Fibroblast of peridontal ligament (primary cell): ENCODE measurements around the gene KIF3A.

Experiments
- DNase-seq: peaks from one replicate; pipeline ENCODE4 v3.0.0-alpha.2; 2010; ENCODE audit errors: extremely low read depth

KIF3A gene

DNA sequence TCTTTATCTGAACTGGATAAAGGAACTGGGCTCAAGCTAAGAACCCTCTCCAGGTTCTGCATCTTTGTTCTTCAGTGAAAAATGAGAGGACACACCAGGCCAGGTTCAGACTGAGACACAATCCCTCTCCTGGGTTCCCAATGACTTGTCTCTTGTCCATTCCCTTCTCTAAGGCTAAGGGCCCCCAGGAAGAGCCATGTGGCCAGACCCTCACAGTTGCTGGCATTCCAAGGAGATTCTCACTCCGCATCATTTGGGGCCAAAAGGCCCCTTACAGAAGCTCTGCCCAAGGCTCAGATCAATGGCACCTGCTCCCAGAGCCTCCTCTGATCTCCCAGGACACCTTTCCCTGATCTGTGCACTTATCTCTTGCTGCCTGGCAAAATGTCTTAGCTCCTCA is 58.6 kb downstream of the KIF3A start:
- no peak for DNase-seq

GRCh38 chr5:132677682-132678400 is 59.5 kb downstream of the KIF3A start:
- DNase-seq, result no peak

GRCh38 chr5:132677191-132677590 is 60.2 kb downstream of the KIF3A start:
- peak; percentile 72 for DNase-seq

DNA sequence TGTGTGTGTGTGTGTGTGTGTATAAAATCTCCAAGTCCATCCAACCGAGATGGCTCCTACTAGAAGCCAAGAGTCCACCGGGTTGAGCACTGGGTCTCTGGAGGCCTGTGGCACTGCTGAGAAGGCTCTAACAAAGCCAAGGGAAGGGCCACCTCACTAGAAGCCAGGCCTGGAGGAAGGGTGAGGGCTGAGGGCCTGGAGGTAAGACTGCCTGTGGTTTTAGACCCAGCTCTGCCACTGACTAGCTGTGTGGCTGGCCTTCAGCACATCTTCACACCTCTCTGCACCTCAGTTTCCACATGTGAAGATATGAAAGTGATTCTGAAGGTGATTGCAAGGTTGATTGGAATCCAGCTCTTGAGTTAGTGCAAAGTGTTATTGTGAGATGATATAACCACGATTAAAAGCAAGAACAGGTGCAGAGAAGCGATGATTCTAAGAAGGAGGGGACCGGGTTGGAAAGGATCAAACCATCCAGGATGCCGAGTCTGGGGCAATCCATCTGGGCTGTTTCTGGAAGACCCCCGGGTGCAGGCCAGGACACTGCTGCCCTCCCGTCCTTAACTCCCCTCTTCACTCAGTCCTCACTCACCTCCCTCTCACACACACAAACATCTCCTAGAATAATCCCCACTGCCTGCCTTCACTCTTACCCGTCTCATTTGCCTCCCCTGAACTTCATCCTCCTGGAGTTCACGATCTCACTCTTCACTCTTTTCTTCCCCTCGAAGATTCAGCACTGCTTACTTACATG is 61.2 kb downstream of the KIF3A start:
- no peak for DNase-seq

DNA sequence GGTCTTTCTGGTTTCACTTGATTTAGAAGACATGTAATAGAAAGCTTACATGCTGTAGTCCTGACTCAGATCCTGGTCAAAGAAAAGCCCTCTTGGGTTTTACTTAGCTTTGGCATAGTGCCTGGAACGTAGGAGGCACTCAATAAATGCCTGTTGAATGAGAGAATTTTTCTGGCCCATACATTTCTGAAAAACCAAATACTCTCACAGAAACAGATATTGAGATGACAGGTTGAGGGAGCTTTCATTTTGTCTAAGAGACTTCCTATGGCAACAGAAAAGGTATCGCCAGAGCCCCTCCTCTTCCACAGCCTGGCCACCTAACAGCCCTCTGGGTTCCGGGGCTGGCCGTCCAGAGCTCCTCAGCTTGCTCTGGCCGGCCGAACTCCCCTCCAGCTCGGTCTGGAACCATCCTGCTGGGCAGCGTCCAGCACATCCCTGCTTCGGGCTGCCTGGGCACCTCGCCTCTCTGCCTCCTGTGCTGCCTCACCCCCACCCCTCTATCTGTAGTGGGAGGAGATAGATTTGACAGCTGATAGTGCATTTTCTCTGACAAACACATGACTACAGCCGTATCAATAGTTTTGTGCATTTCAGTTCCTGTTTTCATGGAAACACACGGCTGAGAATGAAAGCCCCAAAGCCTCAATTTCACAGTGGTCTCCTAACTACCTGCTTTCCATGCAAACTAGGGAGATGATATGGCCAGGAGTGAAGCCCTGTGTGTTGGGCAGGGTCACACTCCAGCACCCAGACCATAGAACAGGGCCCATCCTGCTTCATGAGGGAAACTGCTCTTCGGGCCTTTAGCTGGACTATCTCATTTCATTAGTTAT is 62.5 kb downstream of the KIF3A start:
- DNase-seq, result peak; percentile 98

DNA sequence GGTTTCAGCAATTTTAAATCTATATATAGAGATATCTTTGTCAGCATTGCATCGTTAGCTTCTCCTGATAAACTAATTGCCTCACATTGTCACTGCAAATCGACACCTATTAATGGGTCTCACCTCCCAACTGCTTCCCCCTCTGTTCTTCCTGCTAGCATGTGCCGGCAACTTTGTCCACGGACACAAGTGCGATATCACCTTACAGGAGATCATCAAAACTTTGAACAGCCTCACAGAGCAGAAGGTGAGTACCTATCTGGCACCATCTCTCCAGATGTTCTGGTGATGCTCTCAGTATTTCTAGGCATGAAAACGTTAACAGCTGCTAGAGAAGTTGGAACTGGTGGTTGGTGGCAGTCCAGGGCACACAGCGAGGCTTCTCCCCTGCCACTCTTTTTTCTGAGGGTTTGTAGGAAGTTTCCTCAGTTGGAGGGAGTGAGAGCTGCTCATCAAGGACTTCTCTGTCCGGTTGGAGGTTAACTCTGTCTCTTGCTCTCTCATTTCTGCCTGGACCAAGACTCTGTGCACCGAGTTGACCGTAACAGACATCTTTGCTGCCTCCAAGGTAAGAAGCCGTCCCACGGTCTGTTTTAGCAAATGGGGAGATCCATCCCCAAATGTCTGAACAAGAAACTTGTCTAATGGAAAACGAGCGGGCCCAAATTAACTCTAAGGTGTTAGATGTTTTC is 63.3 kb downstream of the KIF3A start, which contains the start of gene IL4:
Gene IL4 (plus strand): TSS at position 51 of the 692 bp plus-strand sequence. CDS start 62 bp downstream, at position 113.
- no peak for DNase-seq

GRCh38 chr5:132673488-132673887 is 63.9 kb downstream of the KIF3A start:
- DNase-seq, result no peak

GRCh38 chr5:132671000-132671399 is 66.3 kb downstream of the KIF3A start:
- DNase-seq, result no peak

GRCh38 chr5:132669966-132670882 is 67.1 kb downstream of the KIF3A start:
- no peak for DNase-seq

DNA sequence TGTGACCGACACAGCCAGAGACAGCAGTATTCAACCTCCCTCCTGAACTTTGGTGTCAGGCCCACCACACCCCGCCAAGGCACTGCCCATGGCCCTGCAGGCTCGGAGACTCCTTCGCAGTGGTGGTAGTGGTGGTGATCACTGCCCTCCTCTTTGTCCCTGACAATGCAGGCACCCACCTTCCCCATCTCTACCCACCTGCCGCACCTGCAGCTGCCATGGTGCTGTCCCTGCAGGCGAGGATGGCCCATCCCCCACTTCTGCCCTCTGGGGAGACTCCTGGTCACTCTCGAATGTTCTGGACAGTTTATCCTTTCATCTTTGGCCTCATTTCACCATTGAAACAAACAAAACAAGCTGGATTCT is 67.9 kb downstream of the KIF3A start:
- DNase-seq, result no peak

- DNase-seq, result no peak
Observed at GRCh38 chr5:132668706-132669454, 68.5 kb downstream of the KIF3A start.

DNA sequence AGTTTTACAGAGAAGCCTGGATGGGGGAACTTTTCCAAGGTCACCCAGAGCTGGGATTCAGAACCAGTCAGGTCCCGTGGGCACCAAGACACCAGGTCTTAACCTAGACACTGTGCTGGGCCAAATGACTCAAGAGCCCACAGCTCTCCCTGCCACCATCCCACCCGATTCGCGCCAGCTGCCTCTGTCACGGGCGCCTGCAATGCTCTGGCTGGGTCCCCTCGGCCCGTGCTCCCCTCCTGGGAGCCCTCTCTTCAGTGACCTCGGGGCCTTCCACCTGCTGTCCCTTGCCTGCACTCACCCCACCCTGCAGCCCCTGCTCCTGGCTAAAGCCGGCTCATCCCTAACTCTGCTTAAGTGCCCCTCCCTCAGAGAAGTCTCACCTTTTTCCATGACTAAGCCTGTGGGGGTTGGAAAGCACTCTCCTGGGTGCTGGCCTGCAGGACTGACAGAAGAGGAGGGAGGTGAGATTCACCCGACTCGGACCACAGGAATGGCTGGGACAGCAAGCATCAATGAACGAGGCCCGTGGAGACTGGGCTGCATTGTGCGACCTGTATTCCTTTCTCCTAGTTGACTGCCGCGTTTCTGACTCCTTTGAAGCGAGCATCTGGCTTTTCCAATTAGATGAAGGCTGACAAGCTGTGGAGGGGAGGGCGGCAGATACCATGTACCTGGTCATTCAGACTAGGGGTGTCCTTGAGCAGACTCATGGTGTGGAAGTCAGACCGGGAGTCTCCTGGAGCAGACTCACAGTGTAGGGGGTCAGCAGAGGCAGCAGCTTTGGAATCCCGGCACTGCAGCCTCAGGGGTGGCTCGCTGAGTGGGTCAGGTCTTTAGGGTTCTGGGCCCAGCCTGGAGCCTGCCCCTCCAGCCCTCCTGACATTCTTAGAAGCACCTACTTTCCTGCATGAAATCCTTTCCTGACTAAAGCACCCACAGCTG is 69.3 kb downstream of the KIF3A start:
- DNase-seq, result no peak

DNA sequence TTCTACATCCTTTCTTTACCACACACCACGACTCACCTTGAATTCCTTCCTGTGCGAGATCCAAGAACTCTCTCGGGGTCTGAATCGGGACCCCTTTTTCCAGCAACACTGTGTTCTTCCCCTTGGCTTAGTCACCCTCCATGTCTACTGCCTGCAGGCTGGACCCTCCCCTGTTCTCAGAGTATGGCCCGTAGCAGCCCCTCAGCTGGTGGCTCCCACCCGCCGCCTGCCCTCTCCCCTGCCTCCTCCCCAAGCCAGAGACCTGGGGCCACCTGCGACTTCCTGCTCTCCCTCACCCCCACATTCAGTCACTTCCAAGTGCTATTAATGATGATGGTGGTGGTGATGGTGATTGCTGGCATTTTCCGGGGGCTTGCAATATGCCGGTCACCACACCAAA is 70.0 kb downstream of the KIF3A start:
- DNase-seq, result no peak

DNA sequence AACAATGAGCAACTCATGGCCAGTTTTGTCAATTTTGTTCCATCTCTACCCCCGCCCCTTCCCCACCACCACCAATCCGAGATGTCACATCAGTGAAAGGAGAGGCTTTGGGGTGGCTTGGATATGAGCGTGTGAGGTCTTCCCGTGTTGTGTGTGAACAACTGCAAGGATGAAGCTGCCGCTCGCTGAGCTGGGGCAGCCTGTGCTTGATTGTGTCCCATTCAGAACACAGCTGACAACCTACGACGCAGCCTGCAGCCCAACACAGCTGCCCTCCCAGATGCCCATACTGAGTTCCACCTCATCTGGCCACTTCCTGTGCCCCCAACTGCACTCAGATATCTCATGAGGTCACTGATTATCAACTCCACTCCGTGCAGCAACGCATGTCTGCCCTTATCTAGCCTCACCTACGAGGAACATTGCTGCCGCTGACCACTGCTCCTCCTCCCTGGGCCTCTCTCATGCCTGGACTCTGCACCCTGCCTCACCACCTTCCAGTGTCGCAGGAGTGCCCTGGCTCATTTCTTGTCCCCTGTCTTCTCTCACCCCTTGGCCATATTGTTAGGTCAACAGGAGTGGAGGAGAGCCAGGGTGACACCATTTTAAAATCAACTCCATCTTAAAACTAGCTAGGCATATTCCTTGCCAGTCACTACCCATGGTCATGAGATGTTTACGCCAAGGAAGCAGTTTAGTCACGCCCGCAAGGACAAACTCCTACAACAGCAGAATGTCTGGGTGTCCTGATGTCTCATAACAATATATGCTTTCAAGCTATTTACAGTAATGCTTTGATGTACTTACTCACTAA is 70.8 kb downstream of the KIF3A start:
- DNase-seq, result no peak

DNA sequence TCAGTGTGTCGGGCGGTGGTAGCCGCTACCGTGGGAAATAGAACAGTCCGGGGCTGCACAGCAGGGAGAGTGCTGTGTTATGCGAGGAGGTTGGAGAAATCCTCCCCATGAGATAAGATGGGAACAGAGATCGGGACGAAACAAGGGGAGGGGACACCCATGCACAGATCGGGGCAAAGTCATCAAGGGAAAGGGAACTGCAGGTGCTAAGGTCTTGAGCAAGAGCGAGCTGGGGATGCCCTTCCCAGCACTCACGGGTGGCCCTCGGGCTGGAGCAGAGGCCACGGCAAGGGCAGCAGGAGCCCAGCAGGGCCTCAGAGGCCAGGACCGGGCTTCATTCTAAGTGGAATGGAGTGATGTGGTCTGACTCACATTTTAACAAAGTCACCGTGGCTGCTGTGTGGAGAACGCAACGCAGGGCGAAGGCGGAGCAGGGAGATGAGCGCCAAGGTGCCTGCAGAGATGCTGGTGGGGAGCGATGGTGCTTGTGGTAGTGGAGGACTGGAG is 71.7 kb downstream of the KIF3A start:
- DNase-seq, result no peak

DNA sequence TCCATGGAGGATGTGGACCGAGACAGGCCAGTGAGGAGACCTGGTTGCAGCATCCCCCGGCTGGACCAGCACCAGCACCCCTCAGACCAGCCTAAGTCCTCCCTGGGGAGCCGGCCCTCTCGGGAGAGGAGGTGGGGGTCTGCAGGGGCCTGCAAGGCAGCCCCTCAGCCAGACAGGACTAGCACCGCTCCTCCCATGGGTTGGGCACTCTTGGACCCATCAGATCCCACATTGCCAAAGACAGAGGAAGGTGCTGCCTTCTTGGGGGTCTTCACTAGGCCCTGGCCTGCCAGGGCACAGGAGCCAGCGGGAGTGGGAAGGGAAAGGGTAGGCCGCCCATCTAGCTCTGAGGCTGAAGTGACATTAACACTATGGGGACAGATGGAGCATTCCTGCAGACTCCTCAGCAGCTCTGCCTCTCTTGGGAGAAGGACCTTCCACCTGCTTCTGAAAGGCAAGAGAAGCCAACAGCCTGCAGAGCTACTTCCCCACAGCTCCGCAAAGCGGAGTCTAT is 72.6 kb downstream of the KIF3A start:
- no peak for DNase-seq
